Stimulated activated CD4-positive, alpha-beta T cell treated with anti-CD3 and anti-CD28 coated beads, Interleukin-15, amount 100 ng/mL, for 48 hours (primary cell): ENCODE measurements around the gene GNG8.
A peak's percentile ranks its signal among the peaks of the same experiment; 100 is the strongest.

Experiments used
- DNase-seq, 2 donors: peaks; one replicate each; pipeline ENCODE4 v3.0.0-alpha.2; 2020; ENCODE audit warnings: low read depth in 2 of 2

GNG8 gene

GRCh38 chr19:46635920-46636761 lies at the start of gene GNG8:
Gene GNG8, minus strand, starts transcription at chr19:46636202. Its CDS starts 1,520 bp downstream, at chr19:46634682.
- no peak for DNase-seq

- DNase-seq, result no peak
Observed at GRCh38 chr19:46685189-46685588, 49.2 kb upstream of the GNG8 start.

- DNase-seq, result peak; percentile 53 to 62
Observed at GRCh38 chr19:46678110-46678732, 42.2 kb upstream of the GNG8 start.

- DNase-seq, result no peak
Observed at GRCh38 chr19:46674416-46675178, 38.6 kb upstream of the GNG8 start.

GRCh38 chr19:46670813-46671212 lies 34.8 kb upstream of the GNG8 start:
- DNase-seq, result no peak

GRCh38 chr19:46668662-46669061 lies 32.7 kb upstream of the GNG8 start:
- no peak for DNase-seq

- DNase-seq, result no peak
Observed at GRCh38 chr19:46665072-46665471, 29.1 kb upstream of the GNG8 start.

GRCh38 chr19:46661735-46662592 lies 26.0 kb upstream of the GNG8 start:
- DNase-seq, result peak; percentile 69 to 73

GRCh38 chr19:46661020-46661731 lies 25.2 kb upstream of the GNG8 start, which contains the start of gene DACT3:
Gene DACT3, minus strand, starts transcription at chr19:46661182. Its CDS starts 118 bp downstream, at chr19:46661064.
- DNase-seq, result peak; percentile 100

- DNase-seq, result no peak
Observed at GRCh38 chr19:46660551-46661019, 24.6 kb upstream of the GNG8 start.

GRCh38 chr19:46660008-46660517 lies 24.1 kb upstream of the GNG8 start:
- DNase-seq, result no peak

- no peak for DNase-seq
Observed at GRCh38 chr19:46659151-46660007, 23.4 kb upstream of the GNG8 start.

- no peak for DNase-seq
Observed at GRCh38 chr19:46656541-46656940, 20.5 kb upstream of the GNG8 start.

- DNase-seq, result no peak
Observed at GRCh38 chr19:46654621-46655152, 18.7 kb upstream of the GNG8 start.

- no peak for DNase-seq
Observed at GRCh38 chr19:46650445-46650844, 14.4 kb upstream of the GNG8 start.

GRCh38 chr19:46648961-46649960 lies 13.3 kb upstream of the GNG8 start:
- DNase-seq, result no peak

- no peak for DNase-seq
Observed at GRCh38 chr19:46648060-46648960, 12.3 kb upstream of the GNG8 start.
